ENCODE data around the gene GPX2. TPM values are rescaled to one million over a fixed set of nuclear protein-coding genes. Genes with fewer than 3 reads are reported as not detected.

GPX2 gene
- total and polyA plus RNA-seq, 10 of the 15 experiments (the other 5 are each of a cell fraction or from before 2014, with no cell fraction given) = not detected

DNA sequence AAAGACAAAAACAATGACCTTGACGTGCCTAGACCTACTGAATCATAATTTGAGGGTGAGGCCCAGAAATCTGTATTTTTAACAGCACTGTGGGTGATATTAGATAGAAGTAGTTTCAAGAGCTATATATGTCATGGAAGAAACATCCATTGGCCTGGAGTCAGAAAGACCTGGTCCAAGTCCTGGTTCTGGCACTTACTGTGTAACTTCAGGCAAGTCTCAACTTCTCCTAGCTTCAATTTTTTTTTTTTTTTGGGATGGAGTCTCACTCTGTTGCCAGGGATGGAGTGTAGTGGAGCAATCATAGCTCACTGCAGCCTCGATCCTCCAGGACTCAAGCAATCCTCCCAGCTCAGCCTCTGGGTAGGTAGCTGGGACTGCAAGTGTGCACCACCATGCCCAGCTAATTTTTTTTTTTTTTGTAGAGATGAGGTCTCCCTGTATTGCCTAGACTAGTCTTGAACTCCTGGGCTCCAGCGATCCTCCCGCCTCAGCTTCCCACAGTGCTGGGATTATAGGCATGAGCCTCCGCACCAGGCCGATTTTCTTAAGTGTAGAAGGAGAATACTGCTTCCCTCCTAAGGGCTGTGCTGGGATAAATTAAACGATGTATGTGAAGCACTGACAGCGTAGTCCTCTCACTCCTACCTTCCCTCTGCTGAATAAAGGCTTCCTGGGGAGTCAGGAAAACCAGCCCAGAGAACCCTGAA, 14.3 kb upstream of the GPX2 start (continued):
- no peak for TF ChIP-seq SUZ12 (IDR thresholded peaks at IDR 0.05; ENCODE audit: unreplicated experiment)

- RAD21 ChIA-PET (ENCODE audit: unreplicated experiment) = no interaction called here
- TF ChIP-seq PAX8 (IDR thresholded peaks at IDR 0.05) (no peak), ZNF384 (IDR thresholded peaks at IDR 0.05; ENCODE audit: borderline replicate concordance, low read depth, low read length) (no peak), NFYA (IDR thresholded peaks at IDR 0.05; ENCODE audit: borderline replicate concordance, low read depth, low read length) (no peak), MEF2B (IDR thresholded peaks at IDR 0.05; ENCODE audit: partially characterized antibody, poor library complexity, severe bottlenecking) (no peak), SMAD5 (IDR thresholded peaks at IDR 0.05; ENCODE audit: low read depth) (no peak), NFIC (IDR thresholded peaks at IDR 0.05; ENCODE audit: low read depth, low read length) (no peak), RAD51 (IDR thresholded peaks at IDR 0.05) (no peak), POU2F2 (IDR thresholded peaks at IDR 0.05; ENCODE audit: borderline replicate concordance, low read depth, low read length) (no peak), CBX3 (IDR thresholded peaks at IDR 0.05; ENCODE audit: borderline replicate concordance, low read depth) (no peak), NBN (IDR thresholded peaks at IDR 0.05) (no peak), IKZF2 (IDR thresholded peaks at IDR 0.05) (no peak), CREM (IDR thresholded peaks at IDR 0.05; ENCODE audit: low read depth) (no peak)
- TF ChIP-seq, protein P1, sequence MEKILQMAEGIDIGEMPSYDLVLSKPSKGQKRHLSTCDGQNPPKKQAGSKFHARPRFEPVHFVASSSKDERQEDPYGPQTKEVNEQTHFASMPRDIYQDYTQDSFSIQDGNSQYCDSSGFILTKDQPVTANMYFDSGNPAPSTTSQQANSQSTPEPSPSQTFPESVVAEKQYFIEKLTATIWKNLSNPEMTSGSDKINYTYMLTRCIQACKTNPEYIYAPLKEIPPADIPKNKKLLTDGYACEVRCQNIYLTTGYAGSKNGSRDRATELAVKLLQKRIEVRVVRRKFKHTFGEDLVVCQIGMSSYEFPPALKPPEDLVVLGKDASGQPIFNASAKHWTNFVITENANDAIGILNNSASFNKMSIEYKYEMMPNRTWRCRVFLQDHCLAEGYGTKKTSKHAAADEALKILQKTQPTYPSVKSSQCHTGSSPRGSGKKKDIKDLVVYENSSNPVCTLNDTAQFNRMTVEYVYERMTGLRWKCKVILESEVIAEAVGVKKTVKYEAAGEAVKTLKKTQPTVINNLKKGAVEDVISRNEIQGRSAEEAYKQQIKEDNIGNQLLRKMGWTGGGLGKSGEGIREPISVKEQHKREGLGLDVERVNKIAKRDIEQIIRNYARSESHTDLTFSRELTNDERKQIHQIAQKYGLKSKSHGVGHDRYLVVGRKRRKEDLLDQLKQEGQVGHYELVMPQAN (conservative IDR thresholded peaks at IDR 0.05) = no peak
- TF ChIP-seq, protein P2, sequence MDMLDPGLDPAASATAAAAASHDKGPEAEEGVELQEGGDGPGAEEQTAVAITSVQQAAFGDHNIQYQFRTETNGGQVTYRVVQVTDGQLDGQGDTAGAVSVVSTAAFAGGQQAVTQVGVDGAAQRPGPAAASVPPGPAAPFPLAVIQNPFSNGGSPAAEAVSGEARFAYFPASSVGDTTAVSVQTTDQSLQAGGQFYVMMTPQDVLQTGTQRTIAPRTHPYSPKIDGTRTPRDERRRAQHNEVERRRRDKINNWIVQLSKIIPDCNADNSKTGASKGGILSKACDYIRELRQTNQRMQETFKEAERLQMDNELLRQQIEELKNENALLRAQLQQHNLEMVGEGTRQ (IDR thresholded peaks at IDR 0.05; ENCODE audit: borderline replicate concordance, low read depth, low read length) = no peak
- TF ChIP-seq, protein P3, sequence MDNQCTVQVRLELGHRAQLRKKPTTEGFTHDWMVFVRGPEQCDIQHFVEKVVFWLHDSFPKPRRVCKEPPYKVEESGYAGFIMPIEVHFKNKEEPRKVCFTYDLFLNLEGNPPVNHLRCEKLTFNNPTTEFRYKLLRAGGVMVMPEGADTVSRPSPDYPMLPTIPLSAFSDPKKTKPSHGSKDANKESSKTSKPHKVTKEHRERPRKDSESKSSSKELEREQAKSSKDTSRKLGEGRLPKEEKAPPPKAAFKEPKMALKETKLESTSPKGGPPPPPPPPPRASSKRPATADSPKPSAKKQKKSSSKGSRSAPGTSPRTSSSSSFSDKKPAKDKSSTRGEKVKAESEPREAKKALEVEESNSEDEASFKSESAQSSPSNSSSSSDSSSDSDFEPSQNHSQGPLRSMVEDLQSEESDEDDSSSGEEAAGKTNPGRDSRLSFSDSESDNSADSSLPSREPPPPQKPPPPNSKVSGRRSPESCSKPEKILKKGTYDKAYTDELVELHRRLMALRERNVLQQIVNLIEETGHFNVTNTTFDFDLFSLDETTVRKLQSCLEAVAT (IDR thresholded peaks at IDR 0.05) = no peak
These were observed 12.8 kb upstream of the GPX2 start for GRCh38 chr14:64955297-64955696.

More at GRCh38 chr14:64955297-64955696, 12.8 kb upstream of the GPX2 start:
- no peak overlapping the region for H3K9ac ChIP-seq (ENCODE audit: control insufficient read depth, insufficient read depth, low read length)
- 98% methylated on average over 6 of the region's 6 CpGs for WGBS (ENCODE audit: insufficient coverage, insufficient replicate concordance, low lambda C conversion rate, missing lambda C conversion rate)
- SMC1A ChIA-PET (ENCODE audit: uncharacterized antibody, unreplicated experiment) = interaction anchor here (1.7 kb wide), 1 partner anchor 11 kb away, joined by 6 read pairs; no protein-coding TSS in a partner anchor
- H2AFZ ChIP-seq (ENCODE audit: control insufficient read depth, low read depth, low read length) = no peak overlapping the region
- no peaks in the 10 kb centered on the region for H4K20me1 ChIP-seq (ENCODE audit: control insufficient read depth, insufficient read depth)
- POLR2A ChIA-PET = no interaction called here
- peaks cover 19% of the 10 kb centered on the region for H3K4me1 ChIP-seq (ENCODE audit: control insufficient read depth, insufficient read depth, low read length)
- H3K9me3 ChIP-seq (replicated peaks; ENCODE audit: control insufficient read depth, insufficient read depth, low read length) = no peaks in the 10 kb centered on the region
- no peak overlapping the region for H3K4me3 ChIP-seq
- in situ Hi-C loops (cut with MboI) (no loop called here), intact Hi-C loops (cut with micrococcal nuclease; ENCODE audit: unreplicated experiment) (no loop called here)
- H3K27me3 ChIP-seq (replicated peaks in 1 of 2; ENCODE audit: control insufficient read depth in 2 of 2, insufficient read depth in 2 of 2, low read length in 1 of 2) = no peaks in the 10 kb centered on the region
- H3K4me2 ChIP-seq (ENCODE audit: control insufficient read depth, insufficient read depth) = no peak overlapping the region
- FAIRE-seq = no peak
- H3K27ac ChIP-seq (ENCODE audit: control insufficient read depth, insufficient read depth) = no peak overlapping the region
- no peak for DNase-seq (ENCODE audit: low read depth, low spot score)
- ATAC-seq = no peak
- BruUV-seq (replicated peaks) = no TSS peak
- H3K79me2 ChIP-seq (ENCODE audit: control insufficient read depth, insufficient read depth, low read length) = no peaks in the 10 kb centered on the region
- no peaks in the 10 kb centered on the region for H3K36me3 ChIP-seq (ENCODE audit: control insufficient read depth in 2 of 2, insufficient read depth in 2 of 2, low read length in 1 of 2)
- CTCF ChIA-PET = no interaction called here

Data from GM12878 (cell line).